IMR-90 (cell line): ENCODE results near the gene COL15A1.

Source experiments
- BHLHE40 ChIP-seq: fragments of 150-350 bp; IDR thresholded peaks from 2 replicates; pipeline ENCODE4 v1.6.1; 2016; ENCODE audit warnings: mild to moderate bottlenecking, low read depth, low read length
- CEBPB ChIP-seq: IDR thresholded peaks from 2 replicates; pipeline ENCODE4 v1.6.1; 2012; ENCODE audit warnings: low read depth, low read length, improper control_type of control experiment
- CHD1 ChIP-seq: IDR thresholded peaks from 2 replicates; pipeline ENCODE4 v1.6.1; 2012; ENCODE audit warnings: low read depth, low read length, improper control_type of control experiment
- CTCF ChIP-seq: conservative IDR thresholded peaks from 2 replicates; pipeline ENCODE4 v1.5.1; 2012; ENCODE audit warnings: mild to moderate bottlenecking, low read depth, low read length, improper control_type of control experiment
- FOS ChIP-seq: fragments of 150-350 bp; IDR thresholded peaks from 2 replicates; pipeline ENCODE4 v1.6.1; 2016; ENCODE audit warnings: low read depth, low read length
- MAFK ChIP-seq: IDR thresholded peaks from 2 replicates; pipeline ENCODE4 v1.6.1; 2012; ENCODE audit warnings: low read depth, low read length, improper control_type of control experiment
- MAZ ChIP-seq: IDR thresholded peaks from 2 replicates; pipeline ENCODE4 v1.6.1; 2012; ENCODE audit warnings: low read depth, mild to moderate bottlenecking, low read length, improper control_type of control experiment, moderate library complexity, borderline replicate concordance
- MXI1 ChIP-seq: IDR thresholded peaks from 2 replicates; pipeline ENCODE4 v1.6.1; 2012; ENCODE audit warnings: low read depth, mild to moderate bottlenecking, low read length, moderate library complexity, borderline replicate concordance
- POLR2A ChIP-seq: IDR thresholded peaks from 2 replicates; pipeline ENCODE4 v1.6.1; 2012; ENCODE audit warnings: mild to moderate bottlenecking, low read depth, low read length
- RAD21 ChIP-seq: IDR thresholded peaks from 2 replicates; pipeline ENCODE4 v1.6.1; 2012; ENCODE audit warnings: low read length, improper control_type of control experiment
- RCOR1 ChIP-seq: IDR thresholded peaks from 2 replicates; pipeline ENCODE4 v1.6.1; 2012; ENCODE audit warnings: mild to moderate bottlenecking, low read length, improper control_type of control experiment; ENCODE audit not compliant: insufficient replicate concordance
- RFX5 ChIP-seq: IDR thresholded peaks from 2 replicates; pipeline ENCODE4 v1.8.0; 2012; ENCODE audit warnings: low read depth, mild to moderate bottlenecking, low read length, moderate library complexity
- SMC3 ChIP-seq: fragments of 150-350 bp; IDR thresholded peaks from 2 replicates; pipeline ENCODE4 v1.6.1; 2016; ENCODE audit warnings: low read depth, mild to moderate bottlenecking, antibody characterized with exemption, low read length, moderate library complexity
- USF2 ChIP-seq: fragments of 150-350 bp; IDR thresholded peaks from 2 replicates; pipeline ENCODE4 v1.6.1; 2017; ENCODE audit warnings: mild to moderate bottlenecking, antibody characterized with exemption, low read length, low read depth

- TF ChIP-seq POLR2A: no peak
- no peak for TF ChIP-seq CTCF
- TF ChIP-seq RCOR1: no peak
- TF ChIP-seq SMC3: no peak
- no peak for TF ChIP-seq FOS
- no peak for TF ChIP-seq USF2
- TF ChIP-seq MXI1: no peak
- TF ChIP-seq RFX5: no peak
- TF ChIP-seq CHD1: no peak
- no peak for TF ChIP-seq CEBPB
- TF ChIP-seq RAD21: no peak
- no peak for TF ChIP-seq BHLHE40
- TF ChIP-seq MAFK: no peak
- no peak for TF ChIP-seq MAZ
Observed at GRCh38 chr9:99050924-99051323, 107.2 kb downstream of the COL15A1 start.
